T-helper 1 cell treated with Interleukin-12 subunit alpha and Interleukin-12 subunit beta and Interleukin-4 antibody, amounts not matched to agents 30 ng/mL and 1 ng/mL, for 36 hours (primary cell): ENCODE data around the gene EDN2. TPM values are rescaled to one million over a fixed set of nuclear protein-coding genes. Genes with fewer than 3 reads are reported as not detected.

ENCODE experiments used
- intact Hi-C: fragments of 100-400 bp; cut with micrococcal nuclease; formaldehyde crosslinking; loops from one replicate; pipeline ENCODE4 v1.15.1; 2024
- total RNA-seq: library from RNA; stranded (reverse); gene quantifications from 2 replicates; pipeline ENCODE4 v1.2.3, GENCODE V29; 2022

EDN2 gene
- total RNA-seq, 1 donor from 2014 or later = not detected

DNA sequence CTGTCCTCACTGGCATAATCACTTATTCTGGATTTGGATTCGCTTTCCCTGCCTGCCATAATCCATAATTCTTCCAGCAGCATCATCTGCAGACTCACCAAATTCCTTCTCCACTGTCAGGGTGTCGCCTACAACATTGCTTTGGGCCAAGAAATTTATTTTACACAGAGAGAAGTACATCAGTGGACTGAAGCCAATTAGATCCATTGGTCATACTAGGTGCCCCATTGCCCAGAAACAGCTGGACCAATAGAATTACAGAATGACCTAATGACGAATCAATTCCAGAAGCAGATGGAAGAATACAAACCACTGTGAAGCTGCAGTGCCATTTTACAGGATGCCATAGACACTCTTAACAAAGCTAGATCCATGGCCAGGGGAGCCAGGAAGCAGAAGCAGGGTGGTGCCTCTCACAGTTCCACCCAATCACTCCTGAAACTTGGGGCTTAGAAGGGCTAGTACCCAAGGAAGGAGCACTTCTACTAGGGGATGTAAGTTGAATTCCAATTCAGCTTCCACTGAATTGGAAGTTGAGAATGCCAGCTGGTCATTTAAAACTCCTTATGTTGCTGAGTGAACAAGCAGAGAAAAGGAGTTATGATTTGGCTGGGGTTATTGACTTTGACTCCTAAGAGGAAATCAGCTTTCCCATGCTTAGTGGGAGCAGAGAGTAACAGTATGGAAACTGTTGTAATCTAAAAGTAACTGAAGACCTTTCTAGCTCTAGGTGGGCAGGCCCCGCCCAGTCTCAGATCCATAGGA lies 44.0 kb downstream of the EDN2 start:
- intact Hi-C loops = no loop called here

DNA sequence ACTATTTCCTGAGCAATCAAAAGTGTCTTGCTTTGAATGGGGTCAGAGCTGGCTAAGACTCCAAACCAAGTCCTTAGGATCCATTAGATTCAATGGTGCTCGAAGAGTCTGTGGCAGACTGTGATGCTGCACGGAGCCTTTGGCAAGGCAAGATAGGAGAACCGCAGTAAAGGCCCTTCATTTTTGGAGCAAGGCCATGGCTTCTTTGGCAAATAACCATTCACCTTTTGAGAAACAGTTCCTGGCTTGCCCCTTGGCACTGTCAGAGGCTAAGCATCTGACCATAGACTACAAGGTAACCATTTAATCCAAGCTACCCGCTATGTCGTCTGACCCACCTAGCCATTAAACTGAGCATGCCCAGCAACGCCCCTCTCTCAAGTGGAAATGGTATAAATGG lies 45.2 kb downstream of the EDN2 start:
- intact Hi-C loops = no loop called here

DNA sequence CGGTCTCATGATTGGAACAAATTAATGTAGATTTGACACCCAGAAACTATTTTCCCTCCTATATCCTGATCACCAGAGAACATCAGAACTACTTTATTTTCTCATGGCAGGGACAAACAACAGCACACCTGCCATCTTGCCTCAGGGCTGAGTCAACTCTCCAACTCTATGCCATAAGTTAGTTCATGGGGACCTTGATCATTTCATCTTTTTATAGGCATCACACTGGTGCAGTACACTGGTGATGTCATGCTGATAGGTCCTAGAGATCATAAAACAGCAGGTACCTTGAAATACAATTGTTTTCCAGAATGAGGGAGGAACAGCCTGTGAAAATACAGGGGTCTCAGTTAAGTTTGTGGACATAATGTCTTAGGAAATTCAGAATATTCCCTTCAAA lies 45.8 kb downstream of the EDN2 start:
- intact Hi-C loops = no loop called here

DNA sequence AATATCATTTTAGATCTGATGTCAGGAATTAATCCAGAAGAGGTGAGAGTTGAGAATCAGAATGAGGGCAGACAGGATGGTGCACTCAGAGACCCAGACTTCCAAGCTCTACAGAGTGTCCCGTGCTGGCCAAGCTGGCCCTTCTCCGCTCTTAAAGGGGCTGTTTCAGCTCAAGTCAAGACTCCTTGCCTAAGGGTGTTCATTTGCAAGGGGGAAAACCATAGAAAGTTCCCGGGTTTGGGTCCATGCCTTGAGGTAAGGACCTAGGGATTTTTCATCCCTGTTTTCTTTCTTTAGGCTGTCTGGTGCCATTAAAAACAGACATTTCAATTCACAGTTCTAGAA lies 47.5 kb downstream of the EDN2 start:
- intact Hi-C loops = no loop called here

DNA sequence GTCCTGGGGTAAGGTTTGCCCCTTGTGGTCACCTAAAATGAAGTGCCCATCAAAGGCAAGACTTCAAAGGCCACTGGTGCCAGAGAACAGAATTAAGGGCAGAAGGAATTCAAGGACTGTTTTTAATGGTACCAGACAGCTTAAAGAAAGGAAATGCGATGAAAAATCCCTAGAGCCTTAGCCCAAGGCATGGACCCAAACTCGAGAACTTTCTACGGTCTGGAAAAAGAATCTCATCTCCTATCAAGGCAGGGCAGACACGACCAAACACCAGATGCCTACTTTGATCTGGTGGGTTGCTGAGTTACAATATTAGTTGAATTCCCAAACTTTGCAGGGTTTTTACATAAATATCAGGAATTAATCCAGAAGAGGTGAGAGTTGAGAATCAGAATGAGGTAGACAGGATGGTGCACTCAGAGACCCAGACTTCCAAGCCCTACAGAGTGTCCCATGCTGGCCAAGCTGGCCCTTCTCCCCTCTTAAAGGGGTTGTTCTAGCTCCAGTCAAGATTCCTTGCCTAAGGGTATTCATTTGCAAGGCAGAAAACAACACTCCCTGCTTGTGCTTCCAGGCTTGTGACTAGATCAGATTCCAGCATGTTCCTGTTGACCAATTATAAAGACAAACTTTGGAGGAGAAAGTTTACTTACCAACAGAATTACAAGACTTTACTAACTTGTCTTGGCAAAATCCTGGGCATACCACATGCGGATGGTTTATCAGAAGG lies 48.0 kb downstream of the EDN2 start:
- intact Hi-C loops = no loop called here

- intact Hi-C loops = no loop called here
These were observed 48.8 kb downstream of the EDN2 start for GRCh38 chr1:41435570-41436178.

GRCh38 chr1:41434748-41435449 lies 49.6 kb downstream of the EDN2 start:
- intact Hi-C loops = loop anchor here (5.0 kb wide), 1 partner anchor 123 kb away; no protein-coding TSS in a partner anchor

DNA sequence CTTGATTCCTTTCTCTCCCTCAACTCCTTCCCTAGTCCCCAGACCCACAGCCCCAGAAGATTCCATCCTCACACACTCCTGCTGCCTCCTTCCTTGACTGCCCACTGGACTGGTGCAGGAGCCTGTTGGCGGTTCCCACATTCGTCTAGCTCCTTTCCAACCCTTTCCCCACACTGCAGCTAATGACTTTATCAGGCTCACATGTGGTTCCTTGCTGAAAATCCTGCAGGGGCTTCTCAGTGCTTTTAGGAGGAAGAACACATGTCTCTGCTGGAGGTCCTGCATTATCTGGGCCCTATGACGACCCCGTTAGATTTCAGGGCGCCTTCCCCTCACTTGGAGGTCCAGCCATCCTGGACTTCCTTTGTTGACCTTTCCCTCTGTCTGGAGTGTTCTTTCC lies 50.2 kb downstream of the EDN2 start:
- intact Hi-C loops = loop anchor here (5.0 kb wide), 1 partner anchor 122 kb away; no protein-coding TSS in a partner anchor

DNA sequence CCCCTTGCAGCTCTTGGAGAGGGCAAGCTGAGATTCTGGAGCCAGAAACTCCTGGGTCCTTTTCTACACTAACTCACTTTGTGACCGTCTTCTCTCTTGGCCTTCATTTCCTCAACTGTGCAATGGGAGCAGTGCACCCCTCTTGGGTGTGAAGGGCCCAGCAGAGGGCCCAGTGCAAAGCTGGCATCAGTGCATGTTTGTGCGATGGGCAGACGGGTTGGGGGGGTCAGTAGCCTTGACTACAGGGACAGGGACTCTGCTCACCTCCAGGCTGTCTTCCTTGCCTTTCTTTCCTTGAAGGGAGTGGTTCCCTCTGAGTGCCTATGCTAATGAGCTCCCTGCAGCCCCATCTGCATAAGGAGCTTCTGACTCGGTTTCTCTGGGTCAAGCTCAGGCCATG lies 51.0 kb downstream of the EDN2 start:
- intact Hi-C loops = loop anchor here (5.0 kb wide), 1 partner anchor 121 kb away; no protein-coding TSS in a partner anchor

GRCh38 chr1:41432481-41433280 lies 51.8 kb downstream of the EDN2 start:
- intact Hi-C loops = loop anchor here (1.0 to 5.0 kb wide), 2 partner anchors 120 to 164 kb away; no protein-coding TSS in a partner anchor

- intact Hi-C loops = loop anchor here (1.0 to 5.0 kb wide), 2 partner anchors 119 to 163 kb away; no protein-coding TSS in a partner anchor
These were observed 52.8 kb downstream of the EDN2 start for GRCh38 chr1:41431490-41432350.

DNA sequence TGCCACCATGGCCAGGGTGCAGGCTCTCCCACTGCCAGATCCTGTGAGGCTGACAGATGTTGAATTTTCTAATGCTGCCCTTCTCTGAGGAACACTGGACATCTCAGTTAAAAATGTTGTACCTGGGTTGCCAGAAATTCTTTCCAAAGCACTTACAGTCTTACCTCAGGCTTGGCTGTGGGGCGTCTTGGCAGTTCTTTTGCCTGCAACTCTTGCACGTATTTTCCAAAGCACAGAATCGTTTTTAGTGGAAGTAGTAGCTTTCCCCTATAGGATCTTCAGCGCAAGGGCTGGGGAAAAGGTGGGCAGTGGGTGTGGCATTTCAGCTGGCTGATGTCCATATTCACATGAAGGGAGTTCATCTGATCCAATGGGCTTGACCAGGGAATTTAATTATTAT lies 53.9 kb downstream of the EDN2 start:
- intact Hi-C loops = loop anchor here (5.0 kb wide), 1 partner anchor 118 kb away; no protein-coding TSS in a partner anchor

GRCh38 chr1:41430069-41430468 lies 54.4 kb downstream of the EDN2 start:
- intact Hi-C loops = loop anchor here (5.0 kb wide), 1 partner anchor 118 kb away; no protein-coding TSS in a partner anchor

GRCh38 chr1:41429641-41430035 lies 54.8 kb downstream of the EDN2 start:
- intact Hi-C loops = loop anchor here (5.0 kb wide), 1 partner anchor 117 kb away; no protein-coding TSS in a partner anchor

Other genes starting within 250 kb of the EDN2 start
- gene SCMH1, start 242.4 kb downstream of the EDN2 start, total RNA-seq = 11.7 and 15.1 TPM in 2 replicates
- gene FOXO6, start 123.2 kb downstream of the EDN2 start, total RNA-seq = not detected in 2 replicates